Activated CD8-positive, alpha-beta T cell treated with anti-CD3 and anti-CD28 coated beads for 36 hours (primary cell): ENCODE data around the gene CABLES2. TPM values are rescaled to one million over a fixed set of nuclear protein-coding genes. Genes with fewer than 3 reads are reported as not detected.

ENCODE experiments used
- ATAC-seq: fragments of 200-7000 bp; cut with Tn5 transposase; one replicate; pipeline ENCODE4 v1.10.0; 2021; ENCODE audit warnings: mild to moderate bottlenecking, moderate library complexity
- CTCF ChIA-PET: fragments of 350-600 bp; sonication (Branson Sonifier 250); formaldehyde crosslinking; loops from one replicate; lab custom pipeline; 2021; ENCODE audit warnings: antibody characterized with exemption; lab: Charles Lee
- POLR2A ChIA-PET: fragments of 350-600 bp; sonication (Branson Sonifier 250); formaldehyde crosslinking; loops from one replicate; lab custom pipeline; 2021; ENCODE audit warnings: antibody characterized with exemption; lab: Charles Lee
- DNase-seq: peaks from one replicate; pipeline ENCODE4 v3.0.0-alpha.2; 2020
- H3K27ac Mint-ChIP-seq: one replicate; pipeline ENCODE4 v1.8.0; 2021; ENCODE audit warnings: mild to moderate bottlenecking, mixed read lengths
- H3K27me3 Mint-ChIP-seq: one replicate; pipeline ENCODE4 v1.8.0; 2021; ENCODE audit warnings: mixed read lengths
- H3K36me3 Mint-ChIP-seq: one replicate; pipeline ENCODE4 v1.8.0; 2021; ENCODE audit warnings: low read depth, mixed read lengths
- H3K4me1 Mint-ChIP-seq: one replicate; pipeline ENCODE4 v1.8.0; 2021; ENCODE audit warnings: low read depth, mixed read lengths
- H3K4me3 Mint-ChIP-seq: one replicate; pipeline ENCODE4 v1.8.0; 2021; ENCODE audit warnings: mild to moderate bottlenecking, moderate library complexity, mixed read lengths
- H3K9me3 Mint-ChIP-seq: one replicate; pipeline ENCODE4 v1.8.0; 2021; ENCODE audit warnings: mixed read lengths
- intact Hi-C: fragments of 100-400 bp; cut with micrococcal nuclease; formaldehyde crosslinking; loops from one replicate; pipeline ENCODE4 v1.10.0; 2022
- total RNA-seq, 2 experiments: library from RNA; stranded (reverse); gene quantifications; one replicate each; pipeline ENCODE4 v1.2.3, GENCODE V29; 2021
- TF ChIP-seq, protein P1 (sequence below): fragments of 200-600 bp; IDR thresholded peaks from one replicate; pipeline ENCODE4 v1.8.0; 2022; ENCODE audit warnings: antibody characterized with exemption, mild to moderate bottlenecking

CABLES2 gene
- total RNA-seq, 2 experiments from 2014 or later, result 3.2 to 4.5 TPM

DNA sequence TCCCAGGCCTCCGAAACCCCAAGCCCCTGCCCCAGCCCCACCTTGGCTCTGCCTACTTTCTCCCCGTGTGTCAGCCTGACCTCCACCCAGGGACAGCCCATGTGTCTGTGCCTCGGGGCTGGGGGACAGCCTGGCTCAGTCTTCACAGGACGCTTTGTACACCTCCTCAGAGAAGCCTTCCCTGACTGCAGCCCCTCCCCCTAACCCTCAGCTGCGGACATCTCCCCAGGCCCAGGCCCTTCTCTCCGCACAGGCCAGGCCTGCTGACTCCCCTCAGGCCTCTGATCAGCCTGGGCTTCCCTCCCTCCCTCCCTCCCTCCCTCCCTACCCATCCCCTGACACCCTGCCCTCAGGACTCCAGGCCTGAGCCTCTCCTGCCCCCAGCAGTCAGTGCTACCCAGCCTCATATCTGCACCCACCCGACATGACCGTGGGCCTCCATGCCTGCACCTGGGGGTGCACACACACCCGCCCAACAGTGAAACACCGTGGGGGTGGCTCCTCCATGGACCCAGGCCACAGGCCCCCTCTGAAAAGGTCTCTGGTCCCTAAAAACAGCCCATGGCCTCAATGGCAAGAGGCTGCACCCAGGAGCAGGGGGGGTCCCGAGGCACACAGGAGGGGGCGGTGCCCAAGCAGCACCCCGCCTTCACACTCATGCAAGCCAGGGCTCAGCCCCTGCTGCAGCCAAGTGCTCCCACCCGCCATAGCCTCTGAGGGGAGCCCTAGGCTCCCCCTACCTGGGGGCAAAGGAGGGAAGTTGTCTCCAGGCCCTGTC is 52.9 kb downstream of the CABLES2 start:
- TF ChIP-seq, protein P1, sequence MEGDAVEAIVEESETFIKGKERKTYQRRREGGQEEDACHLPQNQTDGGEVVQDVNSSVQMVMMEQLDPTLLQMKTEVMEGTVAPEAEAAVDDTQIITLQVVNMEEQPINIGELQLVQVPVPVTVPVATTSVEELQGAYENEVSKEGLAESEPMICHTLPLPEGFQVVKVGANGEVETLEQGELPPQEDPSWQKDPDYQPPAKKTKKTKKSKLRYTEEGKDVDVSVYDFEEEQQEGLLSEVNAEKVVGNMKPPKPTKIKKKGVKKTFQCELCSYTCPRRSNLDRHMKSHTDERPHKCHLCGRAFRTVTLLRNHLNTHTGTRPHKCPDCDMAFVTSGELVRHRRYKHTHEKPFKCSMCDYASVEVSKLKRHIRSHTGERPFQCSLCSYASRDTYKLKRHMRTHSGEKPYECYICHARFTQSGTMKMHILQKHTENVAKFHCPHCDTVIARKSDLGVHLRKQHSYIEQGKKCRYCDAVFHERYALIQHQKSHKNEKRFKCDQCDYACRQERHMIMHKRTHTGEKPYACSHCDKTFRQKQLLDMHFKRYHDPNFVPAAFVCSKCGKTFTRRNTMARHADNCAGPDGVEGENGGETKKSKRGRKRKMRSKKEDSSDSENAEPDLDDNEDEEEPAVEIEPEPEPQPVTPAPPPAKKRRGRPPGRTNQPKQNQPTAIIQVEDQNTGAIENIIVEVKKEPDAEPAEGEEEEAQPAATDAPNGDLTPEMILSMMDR, result no peak
- intact Hi-C loops, result no loop called here
- Mint-ChIP-seq H3K27ac (no peak overlapping the region), H3K36me3 (no peaks in the 10 kb centered on the region), H3K9me3 (peaks cover 2% of the 10 kb centered on the region), H3K4me1 (no peaks in the 10 kb centered on the region), H3K4me3 (no peak overlapping the region), H3K27me3 (no peaks in the 10 kb centered on the region)
- ChIA-PET POLR2A (no interaction called here), CTCF (no interaction called here)
- ATAC-seq (no peak), DNase-seq (no peak)

DNA sequence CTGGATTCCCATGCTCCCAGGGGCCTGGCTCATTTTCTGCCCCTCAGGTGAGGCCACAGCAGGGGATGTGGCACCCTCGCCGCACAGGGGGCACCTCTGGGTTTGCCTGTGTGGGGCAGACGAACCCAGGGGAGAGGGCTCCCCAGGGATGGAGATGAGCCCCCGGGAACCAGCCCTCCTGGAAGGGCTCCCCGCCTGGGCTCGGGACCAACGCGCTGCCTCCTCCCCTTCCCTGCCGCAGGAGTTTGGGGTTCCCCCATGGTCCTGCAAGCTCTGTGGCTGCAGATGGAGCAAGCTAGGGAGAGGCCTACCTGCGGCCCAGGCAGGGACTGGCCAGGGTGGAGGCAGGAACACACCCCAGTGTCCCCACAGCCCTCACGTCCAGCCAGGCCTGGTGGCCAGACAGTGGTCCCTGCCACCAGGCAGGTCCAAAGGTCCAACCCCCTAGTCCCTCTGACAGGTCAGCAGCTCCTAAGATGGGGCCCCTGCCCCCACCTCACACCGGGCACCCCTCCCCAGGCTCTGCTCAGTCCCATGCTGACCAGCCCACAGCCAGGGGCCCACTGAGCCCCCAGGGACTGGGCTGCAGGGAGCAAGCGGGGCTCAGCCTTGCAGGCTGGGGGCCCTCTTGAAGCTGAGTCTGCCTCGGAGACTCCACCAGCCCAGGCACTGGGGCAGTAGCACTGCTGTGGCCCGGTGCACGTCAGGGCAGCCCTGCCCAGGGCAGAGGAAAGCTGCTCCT is 53.6 kb downstream of the CABLES2 start:
- no peaks in the 10 kb centered on the region for H3K36me3 Mint-ChIP-seq
- intact Hi-C loops, result no loop called here
- H3K27ac Mint-ChIP-seq, result no peak overlapping the region
- ATAC-seq (no peak), DNase-seq (no peak)
- peaks cover 5% of the 10 kb centered on the region for H3K9me3 Mint-ChIP-seq
- no peak overlapping the region for H3K4me3 Mint-ChIP-seq
- ChIA-PET CTCF (no interaction called here), POLR2A (no interaction called here)
- no peaks in the 10 kb centered on the region for H3K27me3 Mint-ChIP-seq
- no peaks in the 10 kb centered on the region for H3K4me1 Mint-ChIP-seq
- TF ChIP-seq, protein P1, result no peak

DNA sequence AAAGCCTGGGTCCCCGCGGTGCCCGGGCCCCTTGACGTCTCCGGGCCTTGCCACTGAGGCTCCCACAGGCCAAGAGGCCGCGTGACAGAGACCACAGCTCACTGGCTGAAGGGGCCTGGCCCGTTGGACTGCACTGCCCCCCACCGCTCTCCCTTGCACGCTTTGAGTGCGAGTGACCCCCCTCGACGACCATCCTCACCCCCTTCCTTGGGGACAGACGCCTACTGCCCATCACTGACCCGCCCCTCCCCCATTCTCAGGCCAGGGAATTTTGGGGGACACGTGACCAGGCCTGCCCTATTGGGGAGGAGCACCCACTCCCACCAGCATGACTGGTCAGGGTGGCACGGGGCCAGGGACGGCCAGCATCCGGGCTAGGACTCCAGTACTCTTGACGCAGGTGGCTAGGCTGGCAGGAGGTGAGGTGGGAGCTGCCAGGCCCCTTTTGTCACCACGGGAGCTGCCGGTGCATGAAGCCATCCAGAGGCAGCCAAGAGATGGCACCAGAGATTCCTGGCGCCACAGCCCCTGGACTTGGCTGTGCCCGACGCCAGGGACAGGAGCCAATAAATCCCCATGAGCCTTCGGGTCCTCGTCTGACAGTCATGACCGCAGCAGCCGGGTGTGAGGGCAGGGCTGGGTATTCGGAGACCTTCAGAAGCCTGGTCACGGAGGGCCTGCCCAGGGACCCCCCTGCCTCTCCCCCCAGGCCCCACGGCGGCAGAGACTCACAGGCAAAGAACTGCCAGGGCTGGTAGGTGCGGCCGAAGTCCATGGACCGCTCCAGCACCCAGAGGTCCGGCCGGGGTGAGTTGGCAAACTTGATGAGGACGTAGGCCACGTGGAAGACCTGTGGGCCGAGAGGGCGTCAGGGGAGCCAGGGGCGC is 54.4 kb downstream of the CABLES2 start:
- Mint-ChIP-seq H3K27ac (no peak overlapping the region), H3K36me3 (no peaks in the 10 kb centered on the region), H3K4me3 (no peak overlapping the region), H3K27me3 (no peaks in the 10 kb centered on the region), H3K4me1 (no peaks in the 10 kb centered on the region), H3K9me3 (peaks cover 8% of the 10 kb centered on the region)
- TF ChIP-seq, protein P1, result no peak
- intact Hi-C loops, result no loop called here
- CTCF ChIA-PET, result no interaction called here
- DNase-seq (no peak), ATAC-seq (no peak)
- POLR2A ChIA-PET, result no interaction called here

DNA sequence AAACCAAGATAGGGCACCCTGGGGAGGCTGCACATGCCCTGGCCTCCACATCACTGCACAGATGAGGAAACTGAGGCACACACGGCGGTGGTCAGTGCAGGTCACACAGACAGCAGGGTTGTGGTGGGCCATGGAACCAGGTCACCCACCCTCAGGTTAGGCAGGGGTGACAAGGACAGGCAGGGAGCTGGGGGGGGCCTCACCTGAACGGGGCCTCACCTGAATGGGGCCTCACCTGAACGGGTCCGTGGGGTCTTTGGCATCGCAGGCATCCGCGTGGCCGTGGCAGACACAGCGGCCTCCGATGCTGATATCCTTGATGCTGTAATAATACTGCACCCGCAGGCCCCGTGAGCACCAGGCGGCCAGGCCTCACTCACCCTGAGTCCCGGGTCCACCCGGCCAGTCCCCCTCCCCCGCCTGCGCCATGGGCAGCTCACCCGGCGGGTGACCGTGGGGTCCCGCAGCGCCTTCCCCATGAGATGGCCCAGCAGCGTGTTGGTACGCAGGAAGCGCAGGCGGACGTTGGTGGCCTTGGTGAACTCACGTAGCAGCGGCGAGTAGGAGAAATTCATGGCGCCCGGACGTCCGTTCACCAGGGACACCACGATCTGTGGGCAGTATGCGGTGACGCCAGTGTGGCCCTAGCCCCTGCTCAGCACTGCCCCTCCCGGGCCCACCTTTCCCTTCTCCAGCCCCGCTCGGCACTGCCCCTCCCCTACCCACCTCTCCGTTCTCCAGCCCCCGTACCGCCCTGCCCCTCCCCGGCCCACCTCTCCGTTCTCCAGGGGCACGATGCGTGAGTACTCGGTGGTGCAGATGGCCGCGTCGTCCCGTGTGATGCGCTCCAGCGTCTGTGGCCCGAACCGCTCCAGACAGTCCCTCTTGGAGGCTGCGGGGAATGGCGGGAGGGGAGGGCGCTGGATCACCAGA is 55.4 kb downstream of the CABLES2 start:
- Mint-ChIP-seq H3K9me3 (peaks cover 8% of the 10 kb centered on the region), H3K27ac (no peak overlapping the region), H3K4me1 (no peaks in the 10 kb centered on the region), H3K4me3 (no peak overlapping the region), H3K27me3 (no peaks in the 10 kb centered on the region), H3K36me3 (no peaks in the 10 kb centered on the region)
- no peak for DNase-seq
- no peak for ATAC-seq
- TF ChIP-seq, protein P1, result no peak
- intact Hi-C loops, result no loop called here
- ChIA-PET POLR2A (no interaction called here), CTCF (no interaction called here)
